Endothelial cell of umbilical vein (primary cell): ENCODE measurements around the gene KCNQ2. TPM values are rescaled to one million over a fixed set of nuclear protein-coding genes. Genes with fewer than 3 reads are reported as not detected.
A peak's percentile ranks its signal among the peaks of the same experiment; 100 is the strongest.

Source experiments
- BruUV-seq: library from RNA; stranded (reverse); fragments of 400-500 nt; replicated peaks from 2 replicates; lab custom pipeline; 2021; lab: Mats Ljungman, UMichigan
- CTCF ChIA-PET: fragments of 300-600, 350-600 bp; sonication (Branson Sonifier 250); formaldehyde crosslinking; loops from one replicate; lab custom pipeline; 2021; ENCODE audit warnings: antibody characterized with exemption, inconsistent platforms; lab: Charles Lee
- POLR2A ChIA-PET: fragments of 300-600, 350-600 bp; sonication (Branson Sonifier 250); formaldehyde crosslinking; loops from one replicate; lab custom pipeline; 2021; ENCODE audit warnings: antibody characterized with exemption, inconsistent platforms; lab: Charles Lee
- DNase-seq: peaks from one replicate; pipeline ENCODE4 v3.0.0-alpha.2; 2011; ENCODE audit warnings: low read depth, low spot score
- FAIRE-seq: peaks from 2 replicates; lab custom pipeline; 2011; peaks lifted over from hg19 to GRCh38; lab: Jason Lieb, UNC
- H2AFZ ChIP-seq: 2 replicates; pipeline ENCODE4 v1.6.0; 2012; ENCODE audit warnings: low read depth, low read length, control low read depth, inconsistent platforms
- H3K27ac ChIP-seq: 2 replicates; pipeline ENCODE4 v1.5.1; 2011; ENCODE audit warnings: low read depth, mild to moderate bottlenecking, control low read depth, low read length, moderate library complexity; ENCODE audit not compliant: insufficient read depth
- H3K27me3 ChIP-seq, 2 experiments: 2 replicates each; pipeline versions ENCODE4 v1.6.0 to v1.6.1; 2011; ENCODE audit warnings: low read length in 2 of 2, mixed read lengths in 1 of 2; ENCODE audit not compliant: control insufficient read depth in 2 of 2, insufficient read depth in 2 of 2
- H3K36me3 ChIP-seq, 2 experiments: 2 replicates in 1 of 2; 3 replicates in 1 of 2; pipeline ENCODE4 v1.5.1; 2011; ENCODE audit warnings: low read length in 2 of 2, mild to moderate bottlenecking in 1 of 2, moderate library complexity in 1 of 2; ENCODE audit not compliant: control insufficient read depth in 2 of 2, insufficient read depth in 2 of 2; ENCODE audit errors: extremely low read depth in 1 of 2
- H3K4me1 ChIP-seq: 3 replicates; pipeline ENCODE4 v1.5.1; 2011; ENCODE audit warnings: mild to moderate bottlenecking, low read length; ENCODE audit not compliant: control insufficient read depth, insufficient read depth; ENCODE audit errors: extremely low read depth
- H3K4me2 ChIP-seq: 2 replicates; pipeline ENCODE4 v1.6.1; 2011; ENCODE audit warnings: low read length, control low read depth, mixed read lengths; ENCODE audit not compliant: insufficient read depth
- H3K4me3 ChIP-seq, 3 experiments: fragments of 200-600 bp in 1 of 3; sonication (generic), shearing (Covaris generic) in 1 of 3; replicated peaks in 1 of 3; 2 replicates each; pipeline ENCODE4 v1.5.1; 2011 to 2016; ENCODE audit warnings: control low read depth in 3 of 3, low read length in 3 of 3, mild to moderate bottlenecking in 2 of 3, inconsistent platforms in 1 of 3, low read depth in 1 of 3, moderate library complexity in 1 of 3; ENCODE audit not compliant: insufficient read depth in 1 of 3
- H3K79me2 ChIP-seq: 2 replicates; pipeline ENCODE4 v1.6.0; 2012; ENCODE audit warnings: low read length, inconsistent platforms; ENCODE audit not compliant: control insufficient read depth, insufficient read depth
- H3K9ac ChIP-seq: replicated peaks from 2 replicates; pipeline ENCODE3; 2011; ENCODE audit warnings: low read length, control low read depth; ENCODE audit not compliant: insufficient read depth; ENCODE audit errors: extremely low read depth
- H3K9me1 ChIP-seq: replicated peaks from 3 replicates; pipeline ENCODE4 v1.6.0; 2011; ENCODE audit warnings: mild to moderate bottlenecking, low read length; ENCODE audit not compliant: control insufficient read depth, insufficient read depth; ENCODE audit errors: extremely low read depth
- H3K9me3 ChIP-seq: replicated peaks from 2 replicates; pipeline ENCODE4 v1.5.1; 2012; ENCODE audit warnings: low read length, inconsistent platforms; ENCODE audit not compliant: control insufficient read depth, insufficient read depth
- H4K20me1 ChIP-seq: replicated peaks from 2 replicates; pipeline ENCODE3; 2011; ENCODE audit warnings: mild to moderate bottlenecking, low read length; ENCODE audit not compliant: control insufficient read depth, insufficient read depth; ENCODE audit errors: extremely low read depth
- EZH2 ChIP-seq: IDR thresholded peaks from 2 replicates; pipeline ENCODE4 v1.6.1; 2012; ENCODE audit warnings: borderline replicate concordance, low read depth, mild to moderate bottlenecking, moderate library complexity, low read length, inconsistent platforms; ENCODE audit not compliant: severe bottlenecking
- GATA2 ChIP-seq: IDR thresholded peaks from 2 replicates; pipeline ENCODE4 v1.7.0; 2011; ENCODE audit warnings: low read depth, mild to moderate bottlenecking, moderate library complexity, mixed read lengths, low read length; ENCODE audit not compliant: insufficient read length, insufficient read depth
- dilution Hi-C: fragments of 300-500 bp; cut with MboI; formaldehyde crosslinking; loops from one replicate; pipeline ENCODE4 v1.15.0; 2019; ENCODE audit warnings: low sequenced_read_pairs; ENCODE audit not compliant: extremely low pct_ligation_motif_present
- intact Hi-C: fragments of 100-400 bp; cut with micrococcal nuclease; formaldehyde crosslinking; loops from one replicate; pipeline ENCODE4 v1.10.0; 2022
- polyA plus RNA-seq, 4 experiments: library from polyadenylated mRNA; depleted of rRNA in 3 of 4; stranded (reverse) in 3 of 4; unstranded in 1 of 4; fragments of >200 nt; gene quantifications; 2 replicates each; pipeline versions ENCODE4 v1.2.1 to v1.2.3, GENCODE V29; 2011 to 2012; ENCODE audit warnings: missing spikeins in 1 of 4
- total RNA-seq: library from RNA; stranded (reverse); gene quantifications from 2 replicates; pipeline ENCODE4 v1.2.3, GENCODE V29; 2021
- TF ChIP-seq, protein P1 (sequence below): IDR thresholded peaks from 2 replicates; pipeline ENCODE4 v1.6.1; 2011; ENCODE audit not compliant: insufficient read depth, insufficient read length
- TF ChIP-seq, protein P2 (sequence below), 2 donors: IDR thresholded peaks; 1 replicate in 1 of 2; 2 replicates in 1 of 2; pipeline ENCODE4 v1.5.1; 2011; ENCODE audit warnings: low read length in 2 of 2, mild to moderate bottlenecking in 2 of 2, moderate library complexity in 2 of 2, control low read depth in 1 of 2, inconsistent platforms in 1 of 2, low read depth in 1 of 2; ENCODE audit not compliant: insufficient read depth in 1 of 2; ENCODE audit errors: extremely low read depth in 1 of 2

KCNQ2 gene
- total and polyA plus RNA-seq, 2 donors (not counting 3 experiments of a cell fraction or from before 2014, with no cell fraction given), result not detected

DNA sequence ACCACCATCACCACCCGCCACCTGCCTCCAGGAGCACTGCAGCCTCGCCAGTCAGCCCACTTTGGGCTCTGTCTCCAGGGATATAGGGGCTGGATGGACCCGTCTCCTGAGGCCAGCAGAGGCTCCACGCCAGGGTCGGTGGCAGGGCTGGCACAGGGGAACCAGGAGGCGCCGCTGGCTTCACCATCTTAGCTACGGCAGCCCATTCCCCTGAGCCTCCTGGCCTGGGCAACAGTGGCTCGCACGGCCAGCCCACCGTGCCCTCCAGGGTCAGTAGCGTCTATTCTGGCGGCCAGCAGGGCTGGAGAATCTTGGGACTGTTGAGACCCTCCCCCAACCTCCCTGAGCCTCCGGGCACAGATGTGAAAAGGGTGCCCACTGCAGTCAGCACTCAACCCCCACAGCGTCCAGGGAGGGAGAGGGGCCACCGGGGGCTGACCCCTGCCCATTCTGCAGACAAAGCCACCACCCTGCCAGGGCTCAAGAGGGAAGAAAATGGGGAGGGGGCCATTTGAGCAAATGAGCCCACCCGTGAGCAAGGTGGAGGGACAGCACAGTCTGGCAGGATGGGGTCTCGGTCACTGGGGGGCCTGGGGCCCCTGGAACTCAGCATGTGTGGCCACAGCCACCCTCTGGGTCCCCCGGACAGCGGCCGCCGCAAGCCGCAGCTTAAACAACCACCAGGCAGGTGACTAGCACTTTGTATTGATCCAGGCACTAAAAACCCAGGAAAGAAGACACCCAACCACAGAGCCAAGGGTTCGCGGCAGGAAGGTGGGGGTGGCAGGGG, 28.7 kb downstream of the KCNQ2 start:
- no peak for FAIRE-seq
- intact Hi-C loops (no loop called here), dilution Hi-C loops (no loop called here)
- TF ChIP-seq EZH2, result no peak
- no peak for TF ChIP-seq GATA2
- Histone ChIP-seq H3K4me1 (no peaks in the 10 kb centered on the region), H3K27ac (no peak overlapping the region), H3K4me3 (no peak overlapping the region), H3K9me3 (no peaks in the 10 kb centered on the region), H2AFZ (no peak overlapping the region), H4K20me1 (no peaks in the 10 kb centered on the region), H3K36me3 (no peaks in the 10 kb centered on the region), H3K9me1 (no peaks in the 10 kb centered on the region), H3K9ac (no peak overlapping the region), H3K4me2 (no peak overlapping the region), H3K79me2 (no peaks in the 10 kb centered on the region), H3K27me3 (no peaks in the 10 kb centered on the region)
- no peak for DNase-seq
- no TSS peak for BruUV-seq
- POLR2A ChIA-PET, result no interaction called here
- CTCF ChIA-PET, result no interaction called here

DNA sequence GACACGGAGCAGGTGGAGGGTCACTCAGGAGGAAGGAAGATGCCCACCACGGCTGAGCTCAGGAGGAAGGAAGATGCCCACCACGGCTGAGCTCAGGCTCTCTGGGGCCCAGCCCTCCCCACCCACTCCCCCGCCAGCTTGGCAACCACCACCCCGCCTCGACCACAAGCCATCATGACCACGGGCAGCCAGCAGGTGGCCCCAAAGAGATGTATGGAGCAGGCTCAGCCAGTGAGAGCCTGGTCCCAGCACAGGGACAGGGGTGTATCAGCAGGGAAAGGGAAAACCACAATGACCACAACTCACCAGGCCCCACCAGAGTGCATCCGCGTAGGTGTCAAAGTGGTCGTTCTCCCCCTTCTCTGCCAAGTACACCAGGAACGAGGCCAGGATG, 30.4 kb downstream of the KCNQ2 start:
- CTCF ChIA-PET, result interaction anchor here (0.6 to 1.3 kb wide), 6 partner anchors 10 to 532 kb away, joined by 3 to 4 read pairs (median 3); no protein-coding TSS in a partner anchor
- intact Hi-C loops (no loop called here), dilution Hi-C loops (no loop called here)
- Histone ChIP-seq H3K4me3 (no peak overlapping the region), H3K4me1 (no peaks in the 10 kb centered on the region), H3K9me1 (no peaks in the 10 kb centered on the region), H3K9ac (no peak overlapping the region), H3K79me2 (no peaks in the 10 kb centered on the region), H2AFZ (no peak overlapping the region), H3K27ac (no peak overlapping the region), H3K9me3 (no peaks in the 10 kb centered on the region), H3K36me3 (no peaks in the 10 kb centered on the region), H4K20me1 (no peaks in the 10 kb centered on the region), H3K4me2 (no peak overlapping the region), H3K27me3 (no peaks in the 10 kb centered on the region)
- BruUV-seq, result no TSS peak
- TF ChIP-seq, protein P1, sequence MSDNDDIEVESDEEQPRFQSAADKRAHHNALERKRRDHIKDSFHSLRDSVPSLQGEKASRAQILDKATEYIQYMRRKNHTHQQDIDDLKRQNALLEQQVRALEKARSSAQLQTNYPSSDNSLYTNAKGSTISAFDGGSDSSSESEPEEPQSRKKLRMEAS, result no peak
- TF ChIP-seq, protein P2, sequence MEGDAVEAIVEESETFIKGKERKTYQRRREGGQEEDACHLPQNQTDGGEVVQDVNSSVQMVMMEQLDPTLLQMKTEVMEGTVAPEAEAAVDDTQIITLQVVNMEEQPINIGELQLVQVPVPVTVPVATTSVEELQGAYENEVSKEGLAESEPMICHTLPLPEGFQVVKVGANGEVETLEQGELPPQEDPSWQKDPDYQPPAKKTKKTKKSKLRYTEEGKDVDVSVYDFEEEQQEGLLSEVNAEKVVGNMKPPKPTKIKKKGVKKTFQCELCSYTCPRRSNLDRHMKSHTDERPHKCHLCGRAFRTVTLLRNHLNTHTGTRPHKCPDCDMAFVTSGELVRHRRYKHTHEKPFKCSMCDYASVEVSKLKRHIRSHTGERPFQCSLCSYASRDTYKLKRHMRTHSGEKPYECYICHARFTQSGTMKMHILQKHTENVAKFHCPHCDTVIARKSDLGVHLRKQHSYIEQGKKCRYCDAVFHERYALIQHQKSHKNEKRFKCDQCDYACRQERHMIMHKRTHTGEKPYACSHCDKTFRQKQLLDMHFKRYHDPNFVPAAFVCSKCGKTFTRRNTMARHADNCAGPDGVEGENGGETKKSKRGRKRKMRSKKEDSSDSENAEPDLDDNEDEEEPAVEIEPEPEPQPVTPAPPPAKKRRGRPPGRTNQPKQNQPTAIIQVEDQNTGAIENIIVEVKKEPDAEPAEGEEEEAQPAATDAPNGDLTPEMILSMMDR (IDR thresholded peaks at IDR 0.05; ENCODE audit: extremely low read depth in 1 of 2, insufficient read depth in 1 of 2, low read depth in 1 of 2, low read length in 2 of 2), result peak; percentile 33 to 70
- DNase-seq (peak; percentile 41), FAIRE-seq (no peak)
- POLR2A ChIA-PET, result no interaction called here
